ENCODE data around the gene MASP2.

Gene MASP2

GRCh38 chr1:11027316-11027715, 19.7 kb downstream of the MASP2 start (continued):
- no peak for TF ChIP-seq CREB5 (CRISPR knock-in tag; IDR thresholded peaks at IDR 0.05; ENCODE audit: low read depth)

GRCh38 chr1:11026903-11027302, 20.1 kb downstream of the MASP2 start:
- TF ChIP-seq TOX (CRISPR knock-in tag; IDR thresholded peaks at IDR 0.05; ENCODE audit: borderline replicate concordance) (no peak), ZFP3 (CRISPR knock-in tag; IDR thresholded peaks at IDR 0.05) (no peak), ISL1 (CRISPR knock-in tag; IDR thresholded peaks at IDR 0.05) (no peak), SNAI2 (CRISPR knock-in tag; IDR thresholded peaks at IDR 0.05) (no peak), TSHZ2 (CRISPR knock-in tag; IDR thresholded peaks at IDR 0.05) (no peak), ZNF565 (CRISPR knock-in tag; conservative IDR thresholded peaks at IDR 0.05; ENCODE audit: low read depth) (no peak)
- ATAC-seq: no peak; the same call in 2 of the 3 replicates

GRCh38 chr1:11026052-11026451, 21.0 kb downstream of the MASP2 start:
- TF ChIP-seq ZNF565 (CRISPR knock-in tag; conservative IDR thresholded peaks at IDR 0.05; ENCODE audit: low read depth): no peak
- TF ChIP-seq PPARA (CRISPR knock-in tag; IDR thresholded peaks at IDR 0.05; ENCODE audit: borderline replicate concordance): no peak
- TF ChIP-seq POU6F1 (CRISPR knock-in tag; IDR thresholded peaks at IDR 0.05; ENCODE audit: borderline replicate concordance, low read depth): no peak
- TF ChIP-seq PATZ1 (CRISPR knock-in tag; IDR thresholded peaks at IDR 0.05; ENCODE audit: borderline replicate concordance): no peak
- no peak for TF ChIP-seq OSR1 (CRISPR knock-in tag; IDR thresholded peaks at IDR 0.05)
- TF ChIP-seq ZNF8 (CRISPR knock-in tag; IDR thresholded peaks at IDR 0.05): no peak
- no peak for TF ChIP-seq TSHZ2 (CRISPR knock-in tag; IDR thresholded peaks at IDR 0.05)
- no peak for TF ChIP-seq ISL1 (CRISPR knock-in tag; IDR thresholded peaks at IDR 0.05)
- no peak for ATAC-seq

- TF ChIP-seq ARNTL (CRISPR knock-in tag; IDR thresholded peaks at IDR 0.05; ENCODE audit: borderline replicate concordance, low read depth): no peak
- TF ChIP-seq SNAI2 (CRISPR knock-in tag; IDR thresholded peaks at IDR 0.05): no peak
- no peak for TF ChIP-seq TOX (CRISPR knock-in tag; IDR thresholded peaks at IDR 0.05; ENCODE audit: borderline replicate concordance)
- TF ChIP-seq ZC3H10 (CRISPR knock-in tag; IDR thresholded peaks at IDR 0.05): 0 out of 2 replicates have a peak, but pooled peaks have one; percentile 20
- ATAC-seq: no peak
Observed at GRCh38 chr1:11025618-11026017, 21.4 kb downstream of the MASP2 start.

- ATAC-seq: no peak
- TF ChIP-seq ZFP30 (CRISPR knock-in tag; IDR thresholded peaks at IDR 0.05): no peak
- TF ChIP-seq ZNF70 (CRISPR knock-in tag; IDR thresholded peaks at IDR 0.05): no peak
- TF ChIP-seq POU6F1 (CRISPR knock-in tag; IDR thresholded peaks at IDR 0.05; ENCODE audit: borderline replicate concordance, low read depth): no peak
- TF ChIP-seq SNAI2 (CRISPR knock-in tag; IDR thresholded peaks at IDR 0.05): no peak
- no peak for TF ChIP-seq CSDC2 (CRISPR knock-in tag; IDR thresholded peaks at IDR 0.05)
- no peak for TF ChIP-seq ARNTL (CRISPR knock-in tag; IDR thresholded peaks at IDR 0.05; ENCODE audit: borderline replicate concordance, low read depth)
- TF ChIP-seq PATZ1 (CRISPR knock-in tag; IDR thresholded peaks at IDR 0.05; ENCODE audit: borderline replicate concordance): no peak
- no peak for TF ChIP-seq OSR1 (CRISPR knock-in tag; IDR thresholded peaks at IDR 0.05)
- no peak for TF ChIP-seq ISL1 (CRISPR knock-in tag; IDR thresholded peaks at IDR 0.05)
- TF ChIP-seq PPARA (CRISPR knock-in tag; IDR thresholded peaks at IDR 0.05; ENCODE audit: borderline replicate concordance): no peak
Observed at GRCh38 chr1:11024874-11025203, 22.2 kb downstream of the MASP2 start.

Measured in SK-N-SH treated with all-trans-retinoic acid at 6 μM for 48 hours (cell line).